GM23338 (cell line): ENCODE measurements around the gene RPL22. TPM values are rescaled to one million over a fixed set of nuclear protein-coding genes. Genes with fewer than 3 reads are reported as not detected.

Source experiments
- ATAC-seq: fragments of 200-7000 bp; cut with Tn5 transposase; 3 replicates; pipeline ENCODE4 v1.9.1; 2020
- DNase-seq: peaks from one replicate; pipeline ENCODE4 v3.0.0-alpha.2; 2015; ENCODE audit warnings: low spot score
- H2AFZ ChIP-seq: fragments of 200-600 bp; sonication (generic); 2 replicates; pipeline ENCODE4 v1.8.0; 2016; ENCODE audit warnings: antibody characterized with exemption, mild to moderate bottlenecking, moderate library complexity
- H3F3A ChIP-seq: fragments of 200-600 bp; sonication (generic); replicated peaks from 2 replicates; pipeline ENCODE4 v1.8.0; 2017; ENCODE audit warnings: antibody characterized with exemption, mixed run types, low read depth
- H3K27ac ChIP-seq: fragments of 200-600 bp; sonication (generic); 2 replicates; pipeline ENCODE4 v1.6.1; 2016; ENCODE audit warnings: low read depth
- H3K27me3 ChIP-seq: fragments of 200-600 bp; sonication (generic); 2 replicates; pipeline ENCODE4 v1.8.0; 2016; ENCODE audit warnings: mild to moderate bottlenecking, mixed run types, moderate library complexity; ENCODE audit not compliant: insufficient read depth
- H3K36me3 ChIP-seq: fragments of 200-600 bp; sonication (generic); 2 replicates; pipeline ENCODE4 v1.8.0; 2016; ENCODE audit warnings: mild to moderate bottlenecking; ENCODE audit not compliant: insufficient read depth
- H3K4me1 ChIP-seq: fragments of 200-600 bp; sonication (generic); 2 replicates; pipeline ENCODE4 v1.8.0; 2016; ENCODE audit warnings: mild to moderate bottlenecking, moderate library complexity; ENCODE audit not compliant: insufficient read depth
- H3K4me2 ChIP-seq: fragments of 200-600 bp; sonication (generic); 2 replicates; pipeline ENCODE4 v1.7.1; 2017; ENCODE audit warnings: mixed run types
- H3K4me3 ChIP-seq: fragments of 200-600 bp; sonication (generic); 2 replicates; pipeline ENCODE4 v1.6.1; 2016; ENCODE audit warnings: mixed run types
- H3K79me2 ChIP-seq: fragments of 200-600 bp; sonication (generic); replicated peaks from 2 replicates; pipeline ENCODE4 v1.8.0; 2017; ENCODE audit warnings: mild to moderate bottlenecking; ENCODE audit not compliant: insufficient read depth
- H3K9me2 ChIP-seq: fragments of 200-600 bp; sonication (generic); 2 replicates; pipeline ENCODE4 v1.8.0; 2017; ENCODE audit not compliant: insufficient read depth
- H4K20me1 ChIP-seq: fragments of 200-600 bp; sonication (generic); replicated peaks from 2 replicates; pipeline ENCODE4 v1.8.0; 2017; ENCODE audit warnings: mild to moderate bottlenecking; ENCODE audit not compliant: insufficient read depth
- H3K27ac Mint-ChIP-seq: 2 replicates; pipeline ENCODE4 v1.8.0; 2020; ENCODE audit warnings: inconsistent platforms, mild to moderate bottlenecking, moderate library complexity, mixed read lengths
- H3K27me3 Mint-ChIP-seq: 3 replicates; pipeline ENCODE4 v1.8.0; 2022; ENCODE audit warnings: low read depth, mild to moderate bottlenecking, moderate library complexity, mixed read lengths, inconsistent platforms; ENCODE audit not compliant: insufficient read depth, poor library complexity
- H3K36me3 Mint-ChIP-seq: 3 replicates; pipeline ENCODE4 v1.8.0; 2021; ENCODE audit warnings: low read depth, mild to moderate bottlenecking, inconsistent platforms, moderate library complexity, mixed read lengths
- H3K4me1 Mint-ChIP-seq: 3 replicates; pipeline ENCODE4 v1.8.0; 2020; ENCODE audit warnings: mild to moderate bottlenecking, inconsistent platforms, mixed read lengths
- H3K4me3 Mint-ChIP-seq: 3 replicates; pipeline ENCODE4 v1.8.0; 2021; ENCODE audit warnings: moderate library complexity, mild to moderate bottlenecking, inconsistent platforms, mixed read lengths
- H3K9me3 Mint-ChIP-seq: 3 replicates; pipeline ENCODE4 v1.8.0; 2020; ENCODE audit warnings: moderate library complexity, mild to moderate bottlenecking, inconsistent platforms, mixed read lengths
- EZH2 ChIP-seq: fragments of 200-600 bp; sonication (generic); IDR thresholded peaks from one replicate; pipeline ENCODE4 v1.8.0; 2017; ENCODE audit warnings: antibody characterized with exemption, mild to moderate bottlenecking, low read depth; ENCODE audit not compliant: unreplicated experiment
- EZH2phosphoT487 ChIP-seq: fragments of 200-600 bp; sonication (generic); IDR thresholded peaks from one replicate; pipeline ENCODE4 v1.8.1; 2018; ENCODE audit warnings: antibody characterized with exemption; ENCODE audit not compliant: unreplicated experiment
- NANOG ChIP-seq: IDR thresholded peaks from 2 replicates; pipeline ENCODE4 v1.6.1; 2016; ENCODE audit warnings: antibody characterized with exemption, borderline replicate concordance
- POLR2AphosphoS5 ChIP-seq: IDR thresholded peaks from 2 replicates; pipeline ENCODE4 v1.6.1; 2016; ENCODE audit warnings: antibody characterized with exemption, low read depth
- ZNF331 ChIP-seq: fragments of 250-450 bp; sonication (Bioruptor Pico); IDR thresholded peaks from 2 replicates; pipeline ENCODE4 v1.5.0; 2020; ENCODE audit warnings: low read depth, mild to moderate bottlenecking, moderate library complexity
- polyA plus RNA-seq: library from polyadenylated mRNA; unstranded; fragments of >200 nt; fragmentation: Nextera tagmentation; extraction: Ambion mirVana; gene quantifications from 2 replicates; pipeline ENCODE4 v1.2.1, GENCODE V29; 2016
- total RNA-seq: library from RNA; depleted of rRNA; stranded (reverse); fragments of >200 nt; shearing (Covaris generic); gene quantifications from 2 replicates; pipeline ENCODE4 v1.2.3, GENCODE V29; 2014
- TF ChIP-seq, protein P1 (sequence below): IDR thresholded peaks from one replicate; pipeline ENCODE4 v1.6.1; 2018; ENCODE audit warnings: antibody characterized with exemption; ENCODE audit not compliant: unreplicated experiment
- TF ChIP-seq, protein P2 (sequence below): fragments of 250-450 bp; sonication (Bioruptor Pico); IDR thresholded peaks from 2 replicates; pipeline ENCODE4 v1.5.0; 2020; ENCODE audit warnings: mild to moderate bottlenecking, moderate library complexity
- TF ChIP-seq, protein P3 (sequence below), 2 experiments: fragments of 200-600 bp in 1 of 2; sonication (generic) in 1 of 2; conservative IDR thresholded peaks; 2 replicates each; pipeline versions ENCODE4 v1.5.1 to v1.6.1; 2016 to 2017; ENCODE audit warnings: antibody characterized with exemption in 2 of 2, low read depth in 2 of 2, mild to moderate bottlenecking in 2 of 2, moderate library complexity in 1 of 2

Gene RPL22
- total and polyA plus RNA-seq, 2 experiments from 2014 or later = 145 to 818 TPM

DNA sequence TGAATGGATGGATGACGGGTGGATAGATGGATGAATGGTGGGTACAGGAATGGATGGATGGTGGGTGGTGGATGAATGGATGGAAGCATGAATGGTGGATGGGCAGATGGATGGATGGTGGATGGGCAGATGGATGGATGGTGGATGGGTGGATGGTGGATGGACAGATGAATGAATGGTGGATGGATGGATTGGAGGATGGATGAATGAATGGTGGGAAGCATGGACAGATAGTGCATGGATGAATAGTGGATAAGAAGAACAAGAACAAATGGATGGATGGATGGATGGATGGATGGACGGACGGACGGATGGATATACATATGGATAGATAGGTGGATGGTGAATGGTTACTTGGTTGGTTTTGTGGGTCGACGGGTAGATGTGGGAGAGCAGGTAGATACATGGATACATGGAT, 24.0 kb downstream of the RPL22 start:
- no peaks in the 10 kb centered on the region for H3K36me3 ChIP-seq
- H2AFZ ChIP-seq = no peak overlapping the region
- H3K27ac ChIP-seq = no peak overlapping the region
- Mint-ChIP-seq H3K4me1 (peaks cover 6% of the 10 kb centered on the region), H3K27ac (no peak overlapping the region), H3K4me3 (no peak overlapping the region), H3K36me3 (no peaks in the 10 kb centered on the region; the same call in 2 of the 3 replicates), H3K27me3 (peaks cover 33% of the 10 kb centered on the region), H3K9me3 (no peaks in the 10 kb centered on the region; the same call in 2 of the 3 replicates)
- no peaks in the 10 kb centered on the region for H3K79me2 ChIP-seq
- no peak overlapping the region for H3K4me3 ChIP-seq
- H3K9me2 ChIP-seq = 0 out of 2 replicates have a peak, but pooled peaks cover 6% of the 10 kb centered on the region
- peaks cover 34% of the 10 kb centered on the region for H3K27me3 ChIP-seq
- TF ChIP-seq, protein P1, sequence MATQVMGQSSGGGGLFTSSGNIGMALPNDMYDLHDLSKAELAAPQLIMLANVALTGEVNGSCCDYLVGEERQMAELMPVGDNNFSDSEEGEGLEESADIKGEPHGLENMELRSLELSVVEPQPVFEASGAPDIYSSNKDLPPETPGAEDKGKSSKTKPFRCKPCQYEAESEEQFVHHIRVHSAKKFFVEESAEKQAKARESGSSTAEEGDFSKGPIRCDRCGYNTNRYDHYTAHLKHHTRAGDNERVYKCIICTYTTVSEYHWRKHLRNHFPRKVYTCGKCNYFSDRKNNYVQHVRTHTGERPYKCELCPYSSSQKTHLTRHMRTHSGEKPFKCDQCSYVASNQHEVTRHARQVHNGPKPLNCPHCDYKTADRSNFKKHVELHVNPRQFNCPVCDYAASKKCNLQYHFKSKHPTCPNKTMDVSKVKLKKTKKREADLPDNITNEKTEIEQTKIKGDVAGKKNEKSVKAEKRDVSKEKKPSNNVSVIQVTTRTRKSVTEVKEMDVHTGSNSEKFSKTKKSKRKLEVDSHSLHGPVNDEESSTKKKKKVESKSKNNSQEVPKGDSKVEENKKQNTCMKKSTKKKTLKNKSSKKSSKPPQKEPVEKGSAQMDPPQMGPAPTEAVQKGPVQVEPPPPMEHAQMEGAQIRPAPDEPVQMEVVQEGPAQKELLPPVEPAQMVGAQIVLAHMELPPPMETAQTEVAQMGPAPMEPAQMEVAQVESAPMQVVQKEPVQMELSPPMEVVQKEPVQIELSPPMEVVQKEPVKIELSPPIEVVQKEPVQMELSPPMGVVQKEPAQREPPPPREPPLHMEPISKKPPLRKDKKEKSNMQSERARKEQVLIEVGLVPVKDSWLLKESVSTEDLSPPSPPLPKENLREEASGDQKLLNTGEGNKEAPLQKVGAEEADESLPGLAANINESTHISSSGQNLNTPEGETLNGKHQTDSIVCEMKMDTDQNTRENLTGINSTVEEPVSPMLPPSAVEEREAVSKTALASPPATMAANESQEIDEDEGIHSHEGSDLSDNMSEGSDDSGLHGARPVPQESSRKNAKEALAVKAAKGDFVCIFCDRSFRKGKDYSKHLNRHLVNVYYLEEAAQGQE = no peak
- TF ChIP-seq NANOG = no peak
- TF ChIP-seq ZNF331 = no peak
- TF ChIP-seq EZH2 = no peak
- H3K4me2 ChIP-seq = no peak overlapping the region
- H3F3A ChIP-seq = peaks cover 4% of the 10 kb centered on the region; the same call in 1 of the 2 replicates
- DNase-seq (no peak), ATAC-seq (no peak)
- 0 out of 2 replicates have a peak, but pooled peaks cover 3% of the 10 kb centered on the region for H4K20me1 ChIP-seq
- H3K4me1 ChIP-seq = peaks cover 5% of the 10 kb centered on the region; the same call in 1 of the 2 replicates

DNA sequence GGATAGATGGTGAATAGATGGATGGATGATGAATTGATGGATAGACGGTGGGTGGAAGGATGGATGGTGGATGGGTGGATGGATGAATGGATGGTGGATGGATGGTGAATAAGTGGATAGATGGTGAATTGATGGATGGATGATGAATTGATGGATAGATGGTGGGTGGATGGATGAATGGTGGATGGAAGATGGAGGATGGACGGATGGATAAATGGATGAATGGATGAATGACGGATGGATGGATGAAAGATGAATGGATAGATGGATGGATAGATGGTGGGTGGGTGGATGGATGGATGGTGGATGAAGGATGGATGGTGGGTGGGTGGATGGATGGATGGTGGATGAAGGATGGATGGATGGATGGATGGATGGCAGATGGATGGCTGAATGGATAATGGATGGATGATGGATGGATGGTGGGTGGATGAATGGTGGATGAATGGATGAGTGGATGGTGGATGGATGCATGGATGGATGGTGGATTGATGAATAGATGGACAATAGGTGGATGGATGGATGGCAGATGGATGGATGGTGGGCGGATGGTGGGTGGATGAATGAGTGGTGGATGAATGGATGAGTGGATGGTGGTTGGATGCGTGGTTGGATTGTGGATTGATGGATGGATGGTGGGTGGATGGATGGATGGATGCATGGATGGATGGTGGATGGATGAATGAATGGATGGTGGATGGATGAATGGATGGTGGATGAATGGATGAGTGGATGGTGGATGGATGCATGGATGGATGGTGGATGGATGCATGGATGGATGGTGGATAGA, 24.6 kb downstream of the RPL22 start:
- H3K27ac Mint-ChIP-seq = no peak overlapping the region
- no peak for DNase-seq
- TF ChIP-seq, protein P2, sequence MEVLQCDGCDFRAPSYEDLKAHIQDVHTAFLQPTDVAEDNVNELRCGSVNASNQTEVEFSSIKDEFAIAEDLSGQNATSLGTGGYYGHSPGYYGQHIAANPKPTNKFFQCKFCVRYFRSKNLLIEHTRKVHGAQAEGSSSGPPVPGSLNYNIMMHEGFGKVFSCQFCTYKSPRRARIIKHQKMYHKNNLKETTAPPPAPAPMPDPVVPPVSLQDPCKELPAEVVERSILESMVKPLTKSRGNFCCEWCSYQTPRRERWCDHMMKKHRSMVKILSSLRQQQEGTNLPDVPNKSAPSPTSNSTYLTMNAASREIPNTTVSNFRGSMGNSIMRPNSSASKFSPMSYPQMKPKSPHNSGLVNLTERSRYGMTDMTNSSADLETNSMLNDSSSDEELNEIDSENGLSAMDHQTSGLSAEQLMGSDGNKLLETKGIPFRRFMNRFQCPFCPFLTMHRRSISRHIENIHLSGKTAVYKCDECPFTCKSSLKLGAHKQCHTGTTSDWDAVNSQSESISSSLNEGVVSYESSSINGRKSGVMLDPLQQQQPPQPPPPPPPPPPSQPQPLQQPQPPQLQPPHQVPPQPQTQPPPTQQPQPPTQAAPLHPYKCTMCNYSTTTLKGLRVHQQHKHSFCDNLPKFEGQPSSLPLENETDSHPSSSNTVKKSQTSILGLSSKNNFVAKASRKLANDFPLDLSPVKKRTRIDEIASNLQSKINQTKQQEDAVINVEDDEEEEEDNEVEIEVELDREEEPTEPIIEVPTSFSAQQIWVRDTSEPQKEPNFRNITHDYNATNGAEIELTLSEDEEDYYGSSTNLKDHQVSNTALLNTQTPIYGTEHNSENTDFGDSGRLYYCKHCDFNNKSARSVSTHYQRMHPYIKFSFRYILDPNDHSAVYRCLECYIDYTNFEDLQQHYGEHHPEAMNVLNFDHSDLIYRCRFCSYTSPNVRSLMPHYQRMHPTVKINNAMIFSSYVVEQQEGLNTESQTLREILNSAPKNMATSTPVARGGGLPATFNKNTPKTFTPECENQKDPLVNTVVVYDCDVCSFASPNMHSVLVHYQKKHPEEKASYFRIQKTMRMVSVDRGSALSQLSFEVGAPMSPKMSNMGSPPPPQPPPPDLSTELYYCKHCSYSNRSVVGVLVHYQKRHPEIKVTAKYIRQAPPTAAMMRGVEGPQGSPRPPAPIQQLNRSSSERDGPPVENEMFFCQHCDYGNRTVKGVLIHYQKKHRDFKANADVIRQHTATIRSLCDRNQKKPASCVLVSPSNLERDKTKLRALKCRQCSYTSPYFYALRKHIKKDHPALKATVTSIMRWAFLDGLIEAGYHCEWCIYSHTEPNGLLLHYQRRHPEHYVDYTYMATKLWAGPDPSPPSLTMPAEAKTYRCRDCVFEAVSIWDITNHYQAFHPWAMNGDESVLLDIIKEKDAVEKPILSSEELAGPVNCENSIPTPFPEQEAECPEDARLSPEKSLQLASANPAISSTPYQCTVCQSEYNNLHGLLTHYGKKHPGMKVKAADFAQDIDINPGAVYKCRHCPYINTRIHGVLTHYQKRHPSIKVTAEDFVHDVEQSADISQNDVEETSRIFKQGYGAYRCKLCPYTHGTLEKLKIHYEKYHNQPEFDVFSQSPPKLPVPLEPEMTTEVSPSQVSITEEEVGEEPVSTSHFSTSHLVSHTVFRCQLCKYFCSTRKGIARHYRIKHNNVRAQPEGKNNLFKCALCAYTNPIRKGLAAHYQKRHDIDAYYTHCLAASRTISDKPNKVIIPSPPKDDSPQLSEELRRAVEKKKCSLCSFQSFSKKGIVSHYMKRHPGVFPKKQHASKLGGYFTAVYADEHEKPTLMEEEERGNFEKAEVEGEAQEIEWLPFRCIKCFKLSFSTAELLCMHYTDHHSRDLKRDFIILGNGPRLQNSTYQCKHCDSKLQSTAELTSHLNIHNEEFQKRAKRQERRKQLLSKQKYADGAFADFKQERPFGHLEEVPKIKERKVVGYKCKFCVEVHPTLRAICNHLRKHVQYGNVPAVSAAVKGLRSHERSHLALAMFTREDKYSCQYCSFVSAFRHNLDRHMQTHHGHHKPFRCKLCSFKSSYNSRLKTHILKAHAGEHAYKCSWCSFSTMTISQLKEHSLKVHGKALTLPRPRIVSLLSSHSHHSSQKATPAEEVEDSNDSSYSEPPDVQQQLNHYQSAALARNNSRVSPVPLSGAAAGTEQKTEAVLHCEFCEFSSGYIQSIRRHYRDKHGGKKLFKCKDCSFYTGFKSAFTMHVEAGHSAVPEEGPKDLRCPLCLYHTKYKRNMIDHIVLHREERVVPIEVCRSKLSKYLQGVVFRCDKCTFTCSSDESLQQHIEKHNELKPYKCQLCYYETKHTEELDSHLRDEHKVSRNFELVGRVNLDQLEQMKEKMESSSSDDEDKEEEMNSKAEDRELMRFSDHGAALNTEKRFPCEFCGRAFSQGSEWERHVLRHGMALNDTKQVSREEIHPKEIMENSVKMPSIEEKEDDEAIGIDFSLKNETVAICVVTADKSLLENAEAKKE = no peak
- TF ChIP-seq NANOG = no peak
- no peak for TF ChIP-seq EZH2phosphoT487
- no peak for TF ChIP-seq POLR2AphosphoS5
- TF ChIP-seq ZNF331 = no peak
- TF ChIP-seq, protein P3, sequence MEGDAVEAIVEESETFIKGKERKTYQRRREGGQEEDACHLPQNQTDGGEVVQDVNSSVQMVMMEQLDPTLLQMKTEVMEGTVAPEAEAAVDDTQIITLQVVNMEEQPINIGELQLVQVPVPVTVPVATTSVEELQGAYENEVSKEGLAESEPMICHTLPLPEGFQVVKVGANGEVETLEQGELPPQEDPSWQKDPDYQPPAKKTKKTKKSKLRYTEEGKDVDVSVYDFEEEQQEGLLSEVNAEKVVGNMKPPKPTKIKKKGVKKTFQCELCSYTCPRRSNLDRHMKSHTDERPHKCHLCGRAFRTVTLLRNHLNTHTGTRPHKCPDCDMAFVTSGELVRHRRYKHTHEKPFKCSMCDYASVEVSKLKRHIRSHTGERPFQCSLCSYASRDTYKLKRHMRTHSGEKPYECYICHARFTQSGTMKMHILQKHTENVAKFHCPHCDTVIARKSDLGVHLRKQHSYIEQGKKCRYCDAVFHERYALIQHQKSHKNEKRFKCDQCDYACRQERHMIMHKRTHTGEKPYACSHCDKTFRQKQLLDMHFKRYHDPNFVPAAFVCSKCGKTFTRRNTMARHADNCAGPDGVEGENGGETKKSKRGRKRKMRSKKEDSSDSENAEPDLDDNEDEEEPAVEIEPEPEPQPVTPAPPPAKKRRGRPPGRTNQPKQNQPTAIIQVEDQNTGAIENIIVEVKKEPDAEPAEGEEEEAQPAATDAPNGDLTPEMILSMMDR (conservative IDR thresholded peaks at IDR 0.05; ENCODE audit: low read depth in 2 of 2) = no peak

More for the DNA sequence above, 24.6 kb downstream of the RPL22 start:
- no peaks in the 10 kb centered on the region for H3K36me3 ChIP-seq
- H3F3A ChIP-seq = peaks cover 4% of the 10 kb centered on the region; the same call in 1 of the 2 replicates
- H4K20me1 ChIP-seq = 0 out of 2 replicates have a peak, but pooled peaks cover 3% of the 10 kb centered on the region
- no peak overlapping the region for H3K4me2 ChIP-seq
- H2AFZ ChIP-seq = no peak overlapping the region
- Mint-ChIP-seq H3K27me3 (peaks cover 32% of the 10 kb centered on the region), H3K4me1 (peaks cover 6% of the 10 kb centered on the region), H3K9me3 (no peaks in the 10 kb centered on the region; the same call in 2 of the 3 replicates), H3K36me3 (no peaks in the 10 kb centered on the region; the same call in 2 of the 3 replicates), H3K4me3 (no peak overlapping the region)
- 0 out of 2 replicates have a peak, but pooled peaks cover 6% of the 10 kb centered on the region for H3K9me2 ChIP-seq
- H3K79me2 ChIP-seq = no peaks in the 10 kb centered on the region
- H3K4me1 ChIP-seq = peaks cover 5% of the 10 kb centered on the region; the same call in 1 of the 2 replicates
- H3K27ac ChIP-seq = no peak overlapping the region
- peaks cover 28% of the 10 kb centered on the region for H3K27me3 ChIP-seq
- H3K4me3 ChIP-seq = no peak overlapping the region
- no peak for ATAC-seq
